Mammary microvascular endothelial cell (primary cell): Measurements from ENCODE around the gene WNT5B. TPM values are rescaled to one million over a fixed set of nuclear protein-coding genes. Genes with fewer than 3 reads are reported as not detected.

Experiments used
- total RNA-seq: library from RNA; depleted of rRNA; stranded (reverse); fragments of >200 nt; gene quantifications from 2 replicates; pipeline ENCODE4 v1.2.3, GENCODE V29; 2015

Gene WNT5B
- not detected in 2 replicates for total RNA-seq

GRCh38 chr12:1628666-1629337 is at the start of gene WNT5B:
Gene WNT5B (plus strand): TSS chr12:1629231. CDS start chr12:1631355, 2,124 bp downstream.

GRCh38 chr12:1594261-1595025 is 34.6 kb upstream of the WNT5B start, which contains the start of gene FBXL14:
Gene FBXL14 (minus strand): TSS chr12:1594581. CDS start chr12:1594066, 515 bp downstream.

GRCh38 chr12:1690578-1691122 is 61.6 kb downstream of the WNT5B start, which contains the start of gene ADIPOR2:
Gene ADIPOR2 (plus strand): TSS chr12:1691070. CDS start chr12:1754344, 63,274 bp downstream.

Other genes with a start within 250 kb of the WNT5B start
- gene FBXL14, start 34.6 kb upstream of the WNT5B start, total RNA-seq = 9.2 and 10.2 TPM in 2 replicates
- 24.8 and 25.6 TPM in 2 replicates for gene ADIPOR2, start 61.8 kb downstream of the WNT5B start, total RNA-seq
- gene LRTM2, start 191.3 kb downstream of the WNT5B start, total RNA-seq = not detected in 2 replicates